Measurements from ENCODE around the gene ADM2. TPM values are rescaled to one million over a fixed set of nuclear protein-coding genes. Genes with fewer than 3 reads are reported as not detected.

ADM2 gene
- total RNA-seq, 4 donors from 2014 or later, result 0.12 TPM; not detected in 3

DNA sequence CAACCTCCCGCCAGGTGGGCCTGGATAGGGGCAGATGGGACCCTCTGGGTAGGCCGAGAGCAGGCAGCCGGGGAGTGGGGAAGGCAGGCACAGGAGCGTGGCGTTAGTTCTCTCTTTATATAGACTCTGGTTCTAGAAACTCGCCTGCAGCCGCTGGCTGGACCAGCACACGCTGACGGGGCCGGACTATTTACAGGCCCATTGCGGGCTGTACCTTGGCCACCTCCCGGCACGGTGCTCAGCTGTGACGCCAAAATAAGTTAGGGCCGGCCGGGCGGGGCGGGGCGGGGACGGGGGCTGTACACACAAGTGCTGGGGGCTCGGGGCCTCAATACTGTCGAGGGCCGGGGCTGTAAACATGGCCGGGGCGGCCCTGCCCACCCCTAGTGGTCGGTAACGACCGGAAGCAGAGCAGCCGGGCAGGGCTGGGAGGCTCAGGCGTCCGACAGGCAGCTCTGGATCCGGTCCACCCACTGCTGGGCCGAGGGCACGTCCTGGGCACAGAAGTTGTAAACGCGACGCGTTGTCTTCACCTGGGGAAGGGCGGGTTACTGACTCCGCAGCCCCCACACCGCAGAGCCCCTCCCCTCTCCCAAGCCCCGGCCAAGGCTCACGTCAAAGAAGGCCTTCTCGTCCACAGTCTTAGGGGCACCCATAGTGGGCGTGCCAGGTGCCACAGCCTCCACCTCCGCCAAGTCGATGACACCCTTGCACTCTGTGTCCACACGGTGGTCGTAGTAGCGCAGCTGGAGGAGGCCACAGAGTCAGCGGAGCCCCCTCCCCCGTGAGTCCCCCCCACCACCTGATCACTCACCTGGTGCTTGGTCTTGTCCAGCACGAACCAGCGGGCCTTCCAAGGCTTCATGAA is 34.4 kb upstream of the ADM2 start:
- DNase-seq (ENCODE audit: low spot score), result no peak
- TF ChIP-seq, protein P1, sequence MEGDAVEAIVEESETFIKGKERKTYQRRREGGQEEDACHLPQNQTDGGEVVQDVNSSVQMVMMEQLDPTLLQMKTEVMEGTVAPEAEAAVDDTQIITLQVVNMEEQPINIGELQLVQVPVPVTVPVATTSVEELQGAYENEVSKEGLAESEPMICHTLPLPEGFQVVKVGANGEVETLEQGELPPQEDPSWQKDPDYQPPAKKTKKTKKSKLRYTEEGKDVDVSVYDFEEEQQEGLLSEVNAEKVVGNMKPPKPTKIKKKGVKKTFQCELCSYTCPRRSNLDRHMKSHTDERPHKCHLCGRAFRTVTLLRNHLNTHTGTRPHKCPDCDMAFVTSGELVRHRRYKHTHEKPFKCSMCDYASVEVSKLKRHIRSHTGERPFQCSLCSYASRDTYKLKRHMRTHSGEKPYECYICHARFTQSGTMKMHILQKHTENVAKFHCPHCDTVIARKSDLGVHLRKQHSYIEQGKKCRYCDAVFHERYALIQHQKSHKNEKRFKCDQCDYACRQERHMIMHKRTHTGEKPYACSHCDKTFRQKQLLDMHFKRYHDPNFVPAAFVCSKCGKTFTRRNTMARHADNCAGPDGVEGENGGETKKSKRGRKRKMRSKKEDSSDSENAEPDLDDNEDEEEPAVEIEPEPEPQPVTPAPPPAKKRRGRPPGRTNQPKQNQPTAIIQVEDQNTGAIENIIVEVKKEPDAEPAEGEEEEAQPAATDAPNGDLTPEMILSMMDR (IDR thresholded peaks at IDR 0.05), result no peak
- ATAC-seq (ENCODE audit: low FRiP score), result no peak

DNA sequence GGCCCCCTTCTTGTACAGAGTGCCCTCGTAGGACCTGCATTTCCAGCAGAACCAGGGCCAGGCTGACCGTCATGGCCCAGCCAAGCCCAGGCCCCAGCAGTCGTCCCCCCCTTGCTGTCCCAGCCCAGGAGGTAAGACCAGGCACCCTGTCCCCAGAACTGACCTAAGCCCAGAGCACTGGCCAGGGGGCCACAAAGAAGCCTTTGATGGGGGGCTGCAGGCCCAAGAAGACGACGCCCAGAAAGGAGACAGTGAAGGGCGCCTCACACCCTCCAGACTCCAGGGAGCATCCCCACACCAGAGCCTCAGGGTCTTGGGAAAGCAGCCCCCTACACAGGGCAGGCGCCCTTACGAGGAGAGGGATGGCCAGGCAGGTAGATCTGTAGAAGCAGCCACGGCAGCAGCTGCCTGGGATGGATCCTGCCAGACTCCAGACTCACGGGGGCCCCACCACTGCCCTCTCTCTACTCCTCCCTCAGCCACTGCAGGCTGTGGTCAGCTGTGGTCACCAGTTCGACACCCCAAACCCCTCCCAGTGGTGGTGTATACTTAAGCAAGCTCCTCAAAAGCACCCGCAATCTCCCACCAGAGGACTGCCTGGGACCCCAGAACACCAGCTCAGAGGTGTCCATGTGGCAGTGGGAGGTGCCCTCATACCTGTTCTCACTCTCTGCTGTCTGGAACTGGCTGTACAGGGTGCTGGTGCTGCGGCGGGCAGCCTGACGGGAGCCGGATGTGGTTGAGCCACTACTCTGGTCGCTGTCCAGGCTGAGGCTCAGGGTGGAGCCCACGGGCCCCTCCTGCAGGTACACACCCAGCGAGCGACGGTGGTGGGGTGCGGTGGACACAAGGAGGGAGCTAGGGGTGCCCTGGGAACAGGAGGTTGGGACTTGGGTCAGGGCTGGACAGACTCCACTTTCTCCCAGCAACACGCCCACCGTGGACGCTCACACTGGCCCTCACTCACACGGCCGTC is 33.5 kb upstream of the ADM2 start:
- TF ChIP-seq, protein P1 (IDR thresholded peaks at IDR 0.05), result no peak
- ATAC-seq (ENCODE audit: low FRiP score), result no peak
- no peak for DNase-seq (ENCODE audit: low spot score)

DNA sequence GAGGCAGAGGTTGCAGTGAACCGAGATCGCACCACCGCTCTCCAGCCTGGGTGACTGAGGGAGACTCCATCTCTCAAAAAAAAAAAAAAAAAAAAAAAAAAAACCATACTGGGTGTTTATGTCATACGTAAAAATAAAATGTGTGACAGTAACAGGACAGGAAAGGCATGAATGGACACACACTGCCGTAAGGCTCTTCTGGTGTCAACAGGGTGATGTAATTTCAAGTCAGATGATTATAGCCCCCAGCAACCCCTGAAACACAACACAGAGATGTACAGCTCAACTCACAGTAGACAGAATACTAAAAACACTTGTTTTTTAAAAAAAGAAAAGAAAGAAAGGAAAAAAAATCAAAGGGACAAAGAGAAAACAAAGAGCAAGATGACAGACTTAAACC is 28.7 kb upstream of the ADM2 start:
- DNase-seq (ENCODE audit: low spot score), result no peak
- ATAC-seq (ENCODE audit: low FRiP score), result no peak
- TF ChIP-seq, protein P1 (IDR thresholded peaks at IDR 0.05), result no peak

DNA sequence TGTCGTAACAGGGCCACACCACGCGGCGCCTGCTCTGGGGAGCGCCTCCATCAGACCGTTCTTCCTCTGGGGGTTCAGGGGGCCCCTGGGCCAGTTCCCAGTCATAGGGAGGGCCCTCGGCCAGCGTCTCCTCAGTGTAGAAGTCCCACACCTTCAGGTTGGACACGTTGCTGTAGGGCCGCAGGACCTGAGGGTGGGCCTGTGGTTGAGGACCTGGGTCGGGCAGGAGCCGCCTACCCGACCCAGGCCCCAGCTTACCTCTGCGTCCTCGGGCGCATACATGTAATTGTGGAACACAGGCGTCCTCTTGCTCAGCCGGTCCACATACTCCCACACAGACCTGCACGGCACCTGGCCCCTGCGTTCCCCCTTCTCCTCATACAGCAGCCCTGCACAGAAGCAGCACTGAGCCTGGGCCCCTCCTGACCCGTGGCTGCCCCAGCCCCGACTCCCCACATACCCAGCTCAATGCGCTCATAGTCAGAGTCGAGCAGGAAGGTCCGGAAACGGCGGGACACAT is 26.7 kb upstream of the ADM2 start:
- DNase-seq (ENCODE audit: low spot score) (no peak), ATAC-seq (ENCODE audit: low FRiP score) (no peak)

DNA sequence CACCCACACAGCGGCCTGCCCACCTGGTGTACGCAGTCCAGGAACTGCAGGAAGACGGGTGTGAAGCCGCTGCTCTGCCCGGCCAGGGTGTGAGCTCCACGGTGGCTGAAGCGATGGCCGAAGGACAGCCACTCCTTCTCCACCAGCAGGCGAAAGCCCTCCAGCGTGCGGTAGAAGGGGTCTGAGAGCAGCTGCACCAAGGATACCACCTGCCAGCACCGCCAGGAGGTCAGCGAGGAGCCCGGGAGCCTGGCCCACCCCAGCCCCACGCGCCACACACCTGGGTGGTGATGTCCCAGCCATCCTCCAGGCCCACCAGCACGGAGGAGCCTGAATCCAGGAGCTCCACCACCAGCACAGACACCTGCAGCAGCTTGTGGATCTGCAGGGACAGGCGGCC is 26.1 kb upstream of the ADM2 start:
- no peak for DNase-seq (ENCODE audit: low spot score)

More for the DNA sequence above, 26.7 kb upstream of the ADM2 start:
- TF ChIP-seq, protein P1 (IDR thresholded peaks at IDR 0.05), result no peak

DNA sequence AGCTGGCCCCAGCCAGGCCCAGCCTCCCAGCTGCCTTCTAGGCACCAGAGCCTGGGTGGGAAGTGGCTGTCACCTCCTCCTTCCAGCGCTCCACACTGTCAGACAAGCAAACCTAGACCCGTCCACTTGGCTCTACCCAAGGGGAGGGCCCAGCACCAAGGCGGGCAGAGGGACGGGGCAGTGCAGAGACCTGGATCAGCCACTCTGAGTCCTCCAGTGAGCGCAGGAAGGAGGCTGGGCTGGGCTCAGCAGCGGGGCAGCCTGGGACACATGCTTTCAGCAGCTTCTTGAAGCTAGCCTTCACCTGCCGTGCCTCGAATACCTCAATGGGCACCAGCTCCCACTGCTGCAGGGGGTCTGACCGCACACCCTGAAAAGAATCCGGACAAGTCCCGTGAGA is 25.3 kb upstream of the ADM2 start:
- no peak for DNase-seq (ENCODE audit: low spot score)
- ATAC-seq (ENCODE audit: low FRiP score), result no peak
- TF ChIP-seq, protein P1 (IDR thresholded peaks at IDR 0.05), result no peak

More for the DNA sequence above, 26.1 kb upstream of the ADM2 start:
- TF ChIP-seq, protein P1 (IDR thresholded peaks at IDR 0.05), result no peak
- no peak for ATAC-seq (ENCODE audit: low FRiP score)
